HG03439 (cell line): ENCODE measurements around the gene ZFYVE28.

Source experiments
- ATAC-seq: cut with Tn5 transposase; IDR thresholded peaks from one replicate; pipeline ENCODE4 v1.9.1; 2021; ENCODE audit warnings: mild to moderate bottlenecking, moderate library complexity; ENCODE audit not compliant: unreplicated experiment

Gene ZFYVE28

GRCh38 chr4:2335729-2336101 lies 82.7 kb downstream of the ZFYVE28 start:
- no peak for ATAC-seq

GRCh38 chr4:2334826-2335728 lies 83.4 kb downstream of the ZFYVE28 start:
- ATAC-seq = no peak

DNA sequence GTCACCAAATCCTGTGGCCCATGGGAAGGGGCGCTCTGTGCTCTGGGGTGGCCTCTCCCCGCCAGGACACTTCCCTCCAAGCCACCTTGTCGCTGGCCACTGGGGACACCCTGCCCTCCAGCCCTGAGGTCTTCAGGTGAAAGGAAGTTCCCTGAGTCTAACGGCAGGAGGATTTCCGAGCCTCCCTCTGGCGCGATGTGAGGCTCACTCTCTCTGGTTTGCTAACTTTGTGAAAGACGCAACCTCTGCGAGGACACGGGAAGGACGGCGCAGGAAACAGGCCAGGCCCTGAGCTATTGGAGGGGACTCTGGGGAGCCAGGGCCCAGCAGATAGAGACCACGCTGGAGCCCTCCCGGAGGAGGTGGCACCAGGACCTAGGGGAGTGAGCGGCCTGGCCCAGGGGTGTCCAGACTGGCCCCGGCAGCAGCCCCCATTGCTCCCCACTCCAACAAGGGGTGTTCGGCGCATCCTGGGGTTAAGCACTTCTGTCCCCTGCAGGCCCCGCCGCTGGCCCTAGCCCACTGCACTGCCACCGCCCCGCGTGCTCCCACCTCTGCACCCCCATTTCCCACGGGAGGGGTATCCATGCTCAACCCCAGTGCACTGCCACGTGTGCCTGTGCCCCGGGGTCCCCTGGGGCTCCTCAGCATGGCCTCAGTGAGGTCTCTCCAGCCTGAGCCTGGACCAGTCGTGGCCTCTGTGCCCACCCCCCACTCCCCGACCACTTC lies 84.4 kb downstream of the ZFYVE28 start:
- ATAC-seq = no peak

DNA sequence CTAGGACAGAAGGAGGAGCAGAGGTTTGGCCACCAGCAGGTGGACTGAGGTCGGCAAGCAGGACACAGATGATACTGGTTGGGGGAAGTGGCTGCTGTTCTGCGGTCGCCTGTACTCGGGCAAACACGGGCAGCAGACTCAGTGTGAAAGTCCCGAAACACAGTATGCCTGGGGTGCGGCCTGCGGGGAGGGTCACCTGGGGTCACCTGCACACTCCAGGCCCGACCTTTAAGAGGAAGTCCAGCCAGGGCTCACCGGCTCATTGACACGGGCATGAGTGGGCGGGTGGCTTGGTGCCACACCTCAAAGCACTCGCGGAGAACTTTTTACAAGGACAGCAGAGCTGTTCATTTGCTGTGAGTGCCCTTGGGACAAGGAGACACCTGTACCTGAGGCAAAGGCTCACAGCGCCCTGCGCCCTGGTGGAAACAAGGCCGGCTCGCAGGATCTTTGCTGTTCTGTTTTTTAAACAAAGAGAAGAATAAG lies 85.0 kb downstream of the ZFYVE28 start:
- no peak for ATAC-seq

GRCh38 chr4:2332976-2333319 lies 85.5 kb downstream of the ZFYVE28 start:
- ATAC-seq = no peak

GRCh38 chr4:2332201-2332975 lies 86.1 kb downstream of the ZFYVE28 start:
- ATAC-seq = no peak

GRCh38 chr4:2331519-2332200 lies 86.8 kb downstream of the ZFYVE28 start:
- ATAC-seq = no peak

DNA sequence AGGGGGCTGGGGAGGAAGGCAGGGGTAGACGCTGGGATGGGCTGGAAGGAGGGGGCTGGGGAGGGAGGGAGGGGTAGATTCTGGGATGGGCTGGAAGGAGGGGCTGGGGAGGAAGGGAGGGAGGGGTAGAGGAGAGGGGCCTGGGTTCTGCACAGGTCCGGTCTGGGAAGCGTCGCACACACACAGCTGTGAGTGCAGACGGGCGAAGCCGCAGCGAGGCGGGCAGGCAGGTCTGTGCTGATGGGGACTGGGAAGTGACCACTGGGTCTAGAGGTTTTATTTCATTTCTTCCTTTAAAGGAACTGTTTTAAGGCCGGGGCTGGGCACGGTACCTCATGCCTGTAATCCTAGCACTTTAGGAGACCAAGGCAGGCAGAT lies 87.4 kb downstream of the ZFYVE28 start:
- ATAC-seq = no peak

DNA sequence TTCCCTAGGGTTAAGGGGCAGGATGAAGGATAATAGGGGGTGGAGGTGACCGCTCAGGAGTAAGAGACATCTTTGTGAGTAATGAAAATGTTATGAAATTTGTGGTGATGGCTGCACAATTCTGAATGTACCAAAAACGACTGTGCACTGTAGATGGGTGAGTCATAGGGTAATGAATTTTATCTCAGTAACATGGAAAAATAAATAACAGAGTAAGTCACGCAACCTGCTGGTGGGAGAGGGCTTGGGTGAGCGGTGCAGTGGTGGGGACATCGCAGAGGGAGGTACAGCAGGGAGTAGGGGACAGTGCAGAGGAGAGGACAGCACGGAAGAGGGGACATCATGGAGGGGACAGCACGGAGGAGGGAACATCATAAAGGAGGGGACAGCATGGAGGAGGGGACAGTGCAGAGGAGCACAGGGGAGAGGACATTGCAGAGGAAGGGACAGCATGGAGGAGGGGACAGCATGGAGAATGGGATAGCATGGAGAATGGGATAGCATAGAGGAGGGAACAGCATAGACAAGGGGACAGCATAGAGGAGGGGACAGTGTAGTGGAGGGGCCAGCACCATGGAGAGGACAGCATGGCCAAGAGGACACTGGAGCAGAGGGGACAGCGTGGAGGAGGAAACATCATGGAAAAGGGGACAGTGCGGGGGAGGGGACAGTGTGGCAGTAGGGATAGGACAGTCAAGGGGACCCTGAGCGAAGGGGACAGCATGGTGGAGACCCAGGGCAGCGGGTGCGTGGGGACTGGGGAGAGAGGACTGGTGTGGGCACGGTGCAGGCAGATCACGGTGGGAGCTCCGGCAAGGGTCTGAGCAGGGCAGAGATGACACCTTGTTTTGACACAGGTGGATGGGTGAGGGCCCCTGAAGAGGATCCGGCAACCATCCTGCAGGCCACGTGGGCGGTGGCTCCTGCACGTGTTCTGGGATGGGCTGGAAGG lies 88.1 kb downstream of the ZFYVE28 start:
- ATAC-seq = no peak

GRCh38 chr4:2327579-2327978 lies 90.9 kb downstream of the ZFYVE28 start:
- ATAC-seq = no peak

- ATAC-seq = no peak
Measured at GRCh38 chr4:2324891-2325290, 93.6 kb downstream of the ZFYVE28 start.

DNA sequence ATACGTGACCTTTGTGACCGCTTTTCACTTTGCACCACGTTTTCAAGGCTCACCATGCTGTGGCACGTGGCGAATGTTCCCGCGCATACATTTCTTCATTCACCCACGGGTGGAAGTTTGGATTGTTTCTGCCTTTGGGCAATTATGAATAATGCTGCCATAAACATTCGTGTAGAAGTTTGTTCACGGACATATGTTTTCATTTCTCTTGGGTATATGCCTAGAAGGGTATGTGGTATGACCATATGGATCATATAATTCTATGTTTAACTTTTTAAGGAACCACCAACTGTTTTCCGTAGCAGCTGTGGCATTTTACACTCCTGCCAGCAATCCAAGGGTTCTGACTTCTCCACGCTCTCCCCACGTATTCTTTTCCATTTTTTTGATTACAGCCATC lies 95.6 kb downstream of the ZFYVE28 start:
- no peak for ATAC-seq

- ATAC-seq = no peak
Measured at GRCh38 chr4:2322227-2322626, 96.2 kb downstream of the ZFYVE28 start.

DNA sequence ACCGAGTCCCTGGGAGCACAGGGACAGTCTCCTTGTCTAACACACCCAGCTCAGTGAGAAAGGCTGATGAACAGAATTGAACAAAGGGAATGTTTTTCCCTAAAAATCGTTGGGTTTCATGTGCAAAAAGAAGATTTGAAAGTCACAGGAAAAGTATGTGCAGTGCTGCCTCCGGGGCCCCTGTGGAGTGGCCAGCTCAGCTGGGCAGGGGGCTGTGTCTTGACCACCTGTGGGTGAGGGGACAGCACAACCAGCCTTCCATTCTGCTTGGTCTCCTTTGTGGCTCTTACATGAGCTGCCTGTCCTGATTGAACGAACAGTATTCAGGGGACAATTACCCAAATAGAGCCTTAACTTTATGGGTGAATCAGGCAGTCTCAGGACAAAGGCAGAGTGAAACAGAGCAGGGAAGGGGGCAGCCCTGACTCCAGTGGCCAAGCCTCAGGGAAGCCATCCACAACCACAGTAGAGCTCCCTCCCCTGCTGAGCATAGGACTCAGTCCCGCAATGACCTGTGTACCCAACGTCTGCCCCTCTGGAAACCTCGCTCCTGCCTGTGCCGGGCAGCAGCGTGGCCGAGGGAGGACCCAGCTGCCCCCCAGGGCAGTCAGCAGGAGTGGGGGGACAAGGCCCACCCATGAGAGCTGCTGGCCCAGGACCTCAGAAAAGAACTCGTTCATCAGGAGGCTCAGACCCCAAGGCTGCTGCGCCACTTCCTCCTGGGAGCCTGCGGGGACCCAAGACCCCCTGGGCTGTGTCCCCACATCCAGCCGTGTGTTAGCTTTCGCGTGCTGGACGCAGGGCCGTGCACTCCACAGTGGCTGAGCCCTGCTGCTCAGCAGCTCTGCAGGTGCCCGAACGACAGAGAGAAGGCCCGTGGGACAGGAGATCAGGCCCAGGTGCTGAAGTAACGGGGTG lies 96.9 kb downstream of the ZFYVE28 start:
- ATAC-seq = no peak

GRCh38 chr4:2320746-2321145 lies 97.7 kb downstream of the ZFYVE28 start:
- no peak for ATAC-seq

DNA sequence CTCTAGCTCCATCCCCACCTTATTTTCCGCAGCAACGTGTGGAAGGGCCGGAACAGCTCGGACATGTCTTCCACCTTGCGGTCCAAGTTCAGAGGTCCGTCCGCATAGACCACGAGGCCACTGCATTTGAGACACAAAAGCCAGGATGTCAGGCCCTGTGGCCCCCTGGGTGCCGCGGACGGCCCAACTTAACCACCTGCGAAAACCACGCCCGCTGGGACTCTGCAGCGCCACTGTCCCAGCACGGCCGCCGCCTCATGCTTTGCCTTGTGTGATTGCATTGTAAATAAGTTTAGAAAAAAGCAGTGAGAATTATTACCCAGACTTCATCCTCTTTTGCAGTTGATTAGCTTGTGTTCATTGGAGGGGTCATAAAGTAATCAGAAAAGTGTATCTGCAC lies 98.3 kb downstream of the ZFYVE28 start:
- ATAC-seq = no peak

GRCh38 chr4:2318885-2319284 lies 99.6 kb downstream of the ZFYVE28 start:
- ATAC-seq = no peak

DNA sequence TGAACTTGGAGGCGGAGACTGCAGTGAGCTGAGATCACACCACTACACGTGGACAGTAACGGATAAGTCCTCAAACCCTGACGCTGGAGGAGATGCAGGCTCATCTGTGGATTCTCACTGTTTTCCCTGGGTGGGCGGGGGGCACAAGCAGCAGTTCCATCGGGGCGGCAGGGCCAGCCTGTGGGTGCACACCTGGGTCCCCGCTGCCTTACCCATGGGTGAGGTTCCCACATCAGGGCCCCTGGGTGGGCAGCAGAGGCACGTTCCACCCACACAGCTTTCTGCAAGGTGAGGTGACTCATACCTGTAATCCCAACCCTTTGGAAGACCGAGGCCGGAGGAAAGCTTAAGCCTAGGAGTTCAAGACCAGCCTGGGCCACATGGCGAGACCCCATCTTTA lies 100.0 kb downstream of the ZFYVE28 start:
- ATAC-seq = no peak

- ATAC-seq = no peak
Measured at GRCh38 chr4:2313366-2313765, 105.1 kb downstream of the ZFYVE28 start.
